Neural cell (in vitro differentiated cells): ENCODE data around the gene SDC3.

Experiments used
- EZH2 ChIP-seq: fragments of 200-600, 300-800 bp; shearing (Covaris generic), sonication (generic); IDR thresholded peaks from 2 replicates; pipeline ENCODE4 v1.6.1; 2014; ENCODE audit warnings: antibody characterized with exemption, low read length, borderline replicate concordance, mild to moderate bottlenecking; ENCODE audit not compliant: insufficient read depth, poor library complexity, severe bottlenecking
- TAF1 ChIP-seq: IDR thresholded peaks from 2 replicates; pipeline ENCODE4 v1.6.1; 2012; ENCODE audit warnings: low read depth
- TF ChIP-seq, protein P1 (sequence below): fragments of 450-650 bp; IDR thresholded peaks from 2 replicates; pipeline ENCODE4 v1.5.1; 2014; ENCODE audit warnings: antibody characterized with exemption, mild to moderate bottlenecking, moderate library complexity; ENCODE audit not compliant: poor library complexity, severe bottlenecking

DNA sequence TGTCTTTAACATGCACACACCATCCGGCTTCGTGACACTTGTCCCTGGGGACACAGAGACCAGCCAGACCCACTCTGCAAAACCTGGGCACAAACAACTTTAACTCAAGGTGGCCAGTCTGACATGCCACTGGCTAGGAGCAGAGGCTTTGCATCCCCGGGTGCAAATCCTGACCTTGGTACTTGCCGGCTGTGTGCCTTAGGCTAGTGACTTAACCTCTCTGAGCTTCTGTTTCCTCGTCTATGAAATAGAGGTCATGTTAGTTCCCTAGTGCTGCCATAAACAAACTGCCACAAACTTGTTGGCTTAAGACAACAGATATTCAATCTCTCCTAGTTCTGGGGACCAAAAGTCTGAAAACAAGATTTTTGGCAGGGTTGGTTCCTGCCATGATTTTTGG, 60.4 kb downstream of the SDC3 start:
- TF ChIP-seq TAF1 (no peak), EZH2 (no peak)
- TF ChIP-seq, protein P1, sequence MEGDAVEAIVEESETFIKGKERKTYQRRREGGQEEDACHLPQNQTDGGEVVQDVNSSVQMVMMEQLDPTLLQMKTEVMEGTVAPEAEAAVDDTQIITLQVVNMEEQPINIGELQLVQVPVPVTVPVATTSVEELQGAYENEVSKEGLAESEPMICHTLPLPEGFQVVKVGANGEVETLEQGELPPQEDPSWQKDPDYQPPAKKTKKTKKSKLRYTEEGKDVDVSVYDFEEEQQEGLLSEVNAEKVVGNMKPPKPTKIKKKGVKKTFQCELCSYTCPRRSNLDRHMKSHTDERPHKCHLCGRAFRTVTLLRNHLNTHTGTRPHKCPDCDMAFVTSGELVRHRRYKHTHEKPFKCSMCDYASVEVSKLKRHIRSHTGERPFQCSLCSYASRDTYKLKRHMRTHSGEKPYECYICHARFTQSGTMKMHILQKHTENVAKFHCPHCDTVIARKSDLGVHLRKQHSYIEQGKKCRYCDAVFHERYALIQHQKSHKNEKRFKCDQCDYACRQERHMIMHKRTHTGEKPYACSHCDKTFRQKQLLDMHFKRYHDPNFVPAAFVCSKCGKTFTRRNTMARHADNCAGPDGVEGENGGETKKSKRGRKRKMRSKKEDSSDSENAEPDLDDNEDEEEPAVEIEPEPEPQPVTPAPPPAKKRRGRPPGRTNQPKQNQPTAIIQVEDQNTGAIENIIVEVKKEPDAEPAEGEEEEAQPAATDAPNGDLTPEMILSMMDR: no peak
